ENCODE results near the gene TMEM125.

- TF ChIP-seq POLR2AphosphoS5 (IDR thresholded peaks at IDR 0.05; ENCODE audit: low read depth, low read length) (no peak), CTCF (IDR thresholded peaks at IDR 0.05) (no peak)
Measured at GRCh38 chr1:43274125-43274803, 4.5 kb downstream of the TMEM125 start.
